ENCODE measurements around the gene TOX2. TPM values are rescaled to one million over a fixed set of nuclear protein-coding genes. Genes with fewer than 3 reads are reported as not detected.

The TOX2 gene
- total RNA-seq, 4 donors from 2014 or later, result 3.4 to 7.7 (median 5.2) TPM

DNA sequence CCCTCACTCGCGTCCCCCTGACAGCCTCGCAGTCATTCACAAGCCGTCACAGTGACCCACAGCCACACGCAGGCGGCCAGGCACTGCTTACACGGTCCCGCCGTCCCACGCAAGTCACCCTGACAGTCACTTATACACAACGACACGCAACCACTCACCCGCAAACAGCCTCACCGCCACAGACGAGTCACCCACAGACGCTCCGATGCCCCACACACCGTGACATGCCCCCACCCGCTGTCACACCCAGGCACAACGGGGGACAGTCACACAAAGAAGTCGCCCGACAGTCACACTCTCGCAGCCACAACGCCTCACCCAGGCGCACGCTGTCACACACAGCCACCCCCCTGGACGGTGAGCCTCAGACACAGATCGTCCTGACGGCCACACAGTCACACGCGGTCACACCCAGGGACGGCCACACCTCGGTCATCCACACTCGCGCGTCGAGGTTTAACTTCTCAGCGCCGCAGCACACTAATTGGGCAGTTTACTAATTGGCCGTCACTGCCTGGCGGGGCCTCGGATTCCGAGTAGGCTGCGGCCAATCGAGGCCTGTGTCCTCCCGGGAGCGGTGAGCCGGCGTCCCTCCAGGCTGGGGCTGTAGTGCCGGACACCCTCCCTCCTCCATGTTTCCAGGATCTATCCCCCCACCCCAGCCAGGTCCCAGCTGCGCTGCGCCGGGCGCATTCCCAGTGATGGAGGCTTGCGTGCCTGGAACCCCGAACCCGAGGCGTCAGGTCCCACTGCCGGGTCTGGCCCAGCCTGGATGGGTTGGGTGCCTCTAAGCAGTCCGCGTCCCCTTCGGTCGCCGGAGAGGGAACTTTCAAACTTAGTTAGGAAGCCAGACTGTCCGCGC is 790 bp downstream of the TOX2 start:
- TF ChIP-seq POLR2A (IDR thresholded peaks at IDR 0.05) (no peak), CTCF (IDR thresholded peaks at IDR 0.05) (no peak)
- Histone ChIP-seq H3K36me3 (no peaks in the 10 kb centered on the region), H3K9me3 (no peaks in the 10 kb centered on the region), H3K27ac (peak overlapping the region in 1 of 3 donors; percentile 58), H3K4me1 (peaks cover 6 to 15% of the 10 kb centered on the region in 2 donors), H3K27me3 (peaks cover 14% of the 10 kb centered on the region), H3K4me3 (replicated peaks in 1 of 3) (peak overlapping the region in 1 of 3 donors; percentile 27)
- no peak for DNase-seq
- 4 to 8% methylated on average over 18 to 27 of the region's 66 CpGs for WGBS, 2 donors
- intact Hi-C loops (cut with DNase I), result loop anchor here (10.0 kb wide), 1 partner anchor 59 kb away; no protein-coding TSS in a partner anchor

DNA sequence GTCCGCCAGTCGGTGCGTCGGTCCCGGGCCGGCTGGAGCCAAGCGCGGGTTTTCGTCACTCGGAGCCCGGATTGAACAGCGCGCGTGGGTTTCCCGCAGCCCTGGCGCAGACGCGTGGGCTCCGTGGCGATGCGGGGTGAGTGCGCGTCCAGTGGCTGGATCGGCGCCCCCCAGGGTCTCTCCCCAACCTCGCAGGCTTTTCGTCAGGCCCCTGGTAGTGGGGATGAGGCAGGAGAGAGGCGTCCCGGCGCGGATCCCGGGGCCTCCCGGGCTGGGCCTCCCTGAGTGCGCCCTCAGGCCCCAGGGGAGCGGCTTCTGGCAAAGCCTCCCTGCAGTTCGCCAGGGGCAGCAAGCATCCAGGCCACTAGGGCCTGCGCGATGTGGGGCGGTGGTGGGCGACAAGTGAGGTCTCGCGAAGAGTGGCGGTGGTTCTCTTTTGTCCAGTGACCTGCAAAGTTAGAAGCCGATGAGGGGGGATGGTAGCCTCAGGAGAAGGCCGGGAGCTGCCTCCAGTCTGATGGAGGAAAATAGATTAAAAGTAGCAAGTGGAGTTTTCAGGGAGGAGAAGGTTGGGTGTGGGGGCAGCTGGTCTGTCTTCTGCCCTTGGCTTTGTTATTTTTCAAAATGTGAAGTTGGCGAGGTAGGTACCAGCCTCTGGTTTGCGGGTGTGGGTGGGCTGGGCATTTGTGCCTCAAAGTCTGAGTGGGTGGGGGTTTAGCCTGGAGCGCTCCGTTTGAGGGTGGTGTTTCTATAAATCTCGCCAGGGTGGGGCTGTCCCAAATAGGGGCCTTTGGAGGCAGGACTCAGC is 1.6 kb downstream of the TOX2 start:
- WGBS, 2 donors, result 20 to 34% methylated on average over 15 to 21 of the region's 50 CpGs
- Histone ChIP-seq H3K9me3 (no peaks in the 10 kb centered on the region), H3K4me1 (peaks cover 6 to 15% of the 10 kb centered on the region in 2 donors), H3K27me3 (peaks cover 14% of the 10 kb centered on the region), H3K4me3 (replicated peaks in 1 of 3) (peak overlapping the region in 1 of 3 donors; percentile 27), H3K27ac (peak overlapping the region in 1 of 3 donors; percentile 26), H3K36me3 (no peaks in the 10 kb centered on the region)
- DNase-seq, result no peak
- intact Hi-C loops (cut with DNase I), result loop anchor here (10.0 kb wide), 1 partner anchor 59 kb away; no protein-coding TSS in a partner anchor
- no peak for TF ChIP-seq POLR2A (IDR thresholded peaks at IDR 0.05)
- no peak for TF ChIP-seq CTCF (IDR thresholded peaks at IDR 0.05)

GRCh38 chr20:43916881-43917371 is 2.3 kb downstream of the TOX2 start:
- no peak for DNase-seq
- TF ChIP-seq CTCF (IDR thresholded peaks at IDR 0.05) (no peak), POLR2A (IDR thresholded peaks at IDR 0.05) (no peak)
- no peaks in the 10 kb centered on the region for H3K36me3 ChIP-seq
- no peak overlapping the region for H3K4me3 ChIP-seq (replicated peaks in 1 of 3)
- 80 to 84% methylated on average over 9 of the region's 9 CpGs for WGBS, 2 donors
- H3K4me1 ChIP-seq, result peaks cover 6 to 15% of the 10 kb centered on the region in 2 donors
- peaks cover 14% of the 10 kb centered on the region for H3K27me3 ChIP-seq
- no peak overlapping the region for H3K27ac ChIP-seq
- H3K9me3 ChIP-seq, result no peaks in the 10 kb centered on the region
- intact Hi-C loops (cut with DNase I), result loop anchor here (10.0 kb wide), 1 partner anchor 58 kb away; no protein-coding TSS in a partner anchor

- DNase-seq, result no peak
- Histone ChIP-seq H3K9me3 (no peaks in the 10 kb centered on the region), H3K4me3 (replicated peaks in 1 of 3) (no peak overlapping the region), H3K36me3 (no peaks in the 10 kb centered on the region), H3K27me3 (peaks cover 14% of the 10 kb centered on the region), H3K4me1 (peaks cover 6 to 15% of the 10 kb centered on the region in 2 donors), H3K27ac (no peak overlapping the region)
- TF ChIP-seq POLR2A (IDR thresholded peaks at IDR 0.05), result no peak
- TF ChIP-seq CTCF (IDR thresholded peaks at IDR 0.05), result no peak
- WGBS, 2 donors, result 86 to 95% methylated on average over 8 to 9 of the region's 9 CpGs
- intact Hi-C loops (cut with DNase I), result loop anchor here (10.0 kb wide), 1 partner anchor 57 kb away; no protein-coding TSS in a partner anchor
Measured at GRCh38 chr20:43917380-43917779, 2.7 kb downstream of the TOX2 start.

All from thyroid gland (tissue), 4 donors.